ENCODE results near the gene RBPJ.

DNA sequence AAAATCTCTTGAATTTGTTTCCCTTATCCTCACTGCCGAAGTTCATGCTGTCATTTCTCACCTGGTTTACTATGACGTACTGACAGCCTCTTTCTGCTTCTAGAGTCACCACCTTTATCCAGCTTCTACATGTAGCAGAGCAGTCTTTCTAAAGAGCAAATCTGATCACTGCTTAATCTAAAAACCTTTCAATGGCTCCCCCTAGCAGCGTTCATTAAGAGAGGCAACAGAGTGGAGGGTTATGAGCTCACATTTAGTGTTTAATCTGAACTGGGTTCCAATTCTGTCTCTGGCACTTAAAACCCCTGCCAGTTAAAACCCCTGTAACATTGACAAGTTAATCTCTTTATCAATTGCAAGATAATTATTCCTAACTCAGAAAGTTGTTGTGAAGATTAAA, 4.4 kb downstream of the RBPJ start:
- no peak for TF ChIP-seq EZH2 (IDR thresholded peaks at IDR 0.05; ENCODE audit: borderline replicate concordance)
- TF ChIP-seq, protein P1, sequence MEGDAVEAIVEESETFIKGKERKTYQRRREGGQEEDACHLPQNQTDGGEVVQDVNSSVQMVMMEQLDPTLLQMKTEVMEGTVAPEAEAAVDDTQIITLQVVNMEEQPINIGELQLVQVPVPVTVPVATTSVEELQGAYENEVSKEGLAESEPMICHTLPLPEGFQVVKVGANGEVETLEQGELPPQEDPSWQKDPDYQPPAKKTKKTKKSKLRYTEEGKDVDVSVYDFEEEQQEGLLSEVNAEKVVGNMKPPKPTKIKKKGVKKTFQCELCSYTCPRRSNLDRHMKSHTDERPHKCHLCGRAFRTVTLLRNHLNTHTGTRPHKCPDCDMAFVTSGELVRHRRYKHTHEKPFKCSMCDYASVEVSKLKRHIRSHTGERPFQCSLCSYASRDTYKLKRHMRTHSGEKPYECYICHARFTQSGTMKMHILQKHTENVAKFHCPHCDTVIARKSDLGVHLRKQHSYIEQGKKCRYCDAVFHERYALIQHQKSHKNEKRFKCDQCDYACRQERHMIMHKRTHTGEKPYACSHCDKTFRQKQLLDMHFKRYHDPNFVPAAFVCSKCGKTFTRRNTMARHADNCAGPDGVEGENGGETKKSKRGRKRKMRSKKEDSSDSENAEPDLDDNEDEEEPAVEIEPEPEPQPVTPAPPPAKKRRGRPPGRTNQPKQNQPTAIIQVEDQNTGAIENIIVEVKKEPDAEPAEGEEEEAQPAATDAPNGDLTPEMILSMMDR (IDR thresholded peaks at IDR 0.05; ENCODE audit: poor library complexity), result peak; percentile 37
